Gastrocnemius medialis (tissue), 4 donors: ENCODE results near the gene CAMKK2. TPM values are rescaled to one million over a fixed set of nuclear protein-coding genes. Genes with fewer than 3 reads are reported as not detected.
"Not testable (repeated sequence)": the region's sequence is repeated elsewhere in the genome, so short reads cannot be mapped to it uniquely, and the experiment has no call there.

Experiments
- ATAC-seq, 2 donors: fragments of 150-250 bp; one replicate each; pipeline ENCODE4 v1.9.1; 2016
- DNase-seq, 2 donors: peaks; one replicate each; pipeline ENCODE4 v3.0.0-alpha.2; 2019
- H3K27ac ChIP-seq, 4 donors: fragments of 200-600 bp; sonication (generic); 1 replicate in 1 of 4; 2 replicates in 3 of 4; pipeline ENCODE4 v1.5.1; 2016 to 2018; ENCODE audit warnings: mild to moderate bottlenecking in 2 of 4, moderate library complexity in 1 of 4
- H3K27me3 ChIP-seq, 3 donors: fragments of 200-600 bp; sonication (generic) in 2 of 3; 1 replicate in 1 of 3; 2 replicates in 2 of 3; pipeline versions ENCODE4 v1.5.1 to v1.6.0; 2016 to 2019; ENCODE audit warnings: mild to moderate bottlenecking in 1 of 3, moderate library complexity in 1 of 3
- H3K36me3 ChIP-seq, 2 donors: fragments of 200-600 bp; sonication (generic) in 1 of 2; one replicate each; pipeline ENCODE4 v1.5.1; 2017 to 2018
- H3K4me1 ChIP-seq, 2 donors: fragments of 200-600 bp; sonication (generic) in 1 of 2; one replicate each; pipeline ENCODE4 v1.5.1; 2016 to 2017; ENCODE audit warnings: mild to moderate bottlenecking in 2 of 2
- H3K4me3 ChIP-seq, 4 donors: fragments of 200-600 bp; sonication (generic) in 3 of 4; 1 replicate in 1 of 4; 2 replicates in 3 of 4; pipeline ENCODE4 v1.5.1; 2016 to 2019; ENCODE audit warnings: mild to moderate bottlenecking in 2 of 4
- H3K9me3 ChIP-seq, 3 donors: fragments of 200-600 bp; sonication (generic) in 2 of 3; 1 replicate in 1 of 3; 2 replicates in 2 of 3; pipeline ENCODE4 v1.5.1; 2016 to 2019
- CTCF ChIP-seq, 5 experiments: fragments of 450-650 bp in 3 of 5; fragments of 200-600 bp in 2 of 5; sonication (generic) in 2 of 5; IDR thresholded peaks in 4 of 5; conservative IDR thresholded peaks in 1 of 5; 1 replicate in 4 of 5; 2 replicates in 1 of 5; pipeline ENCODE4 v1.5.1; 2016 to 2019; ENCODE audit warnings: antibody characterized with exemption in 5 of 5, mild to moderate bottlenecking in 3 of 5, moderate library complexity in 3 of 5
- POLR2A ChIP-seq, 2 donors: fragments of 450-650 bp; IDR thresholded peaks; one replicate each; pipeline ENCODE4 v1.6.1; 2017; ENCODE audit warnings: antibody characterized with exemption in 2 of 2, mild to moderate bottlenecking in 2 of 2, moderate library complexity in 2 of 2
- in situ Hi-C, 4 donors: fragments of 200-750 bp; cut with MboI; loops; one replicate each; pipeline versions ENCODE4 v1.15.0 to v1.8.0; 2017; ENCODE audit warnings: low sequenced_read_pairs in 4 of 4
- intact Hi-C: fragments of 100-400 bp; cut with DNase I; formaldehyde crosslinking; loops from one replicate; pipeline ENCODE4 v1.15.1; 2023; ENCODE audit warnings: low total_unique reads
- total RNA-seq, 4 donors: library from RNA; depleted of rRNA; stranded (reverse); fragments of >200 nt; gene quantifications; one replicate each; pipeline versions ENCODE4 v1.1.0 to v1.2.3, GENCODE V29; 2016

CAMKK2 gene
- total RNA-seq, 4 donors from 2014 or later: 6.0 to 10.2 (median 7.5) TPM

- Histone ChIP-seq H3K27ac (no peak overlapping the region), H3K9me3 (no peaks in the 10 kb centered on the region), H3K27me3 (no peaks in the 10 kb centered on the region), H3K4me1 (no peaks in the 10 kb centered on the region), H3K36me3 (peaks cover 0 to 61% of the 10 kb centered on the region in 2 donors), H3K4me3 (no peak overlapping the region)
- TF ChIP-seq CTCF (IDR thresholded peaks at IDR 0.05 in 4 of 5, conservative IDR thresholded peaks at IDR 0.05 in 1 of 5): no peak
- no peak for TF ChIP-seq POLR2A (IDR thresholded peaks at IDR 0.05)
- ATAC-seq (no peak), DNase-seq (no peak)
- in situ Hi-C loops: no loop called here
- intact Hi-C loops: no loop called here
These were observed 35.1 kb downstream of the CAMKK2 start for GRCh38 chr12:121261398-121261797.

GRCh38 chr12:121260091-121260490 lies 36.4 kb downstream of the CAMKK2 start:
- TF ChIP-seq CTCF (IDR thresholded peaks at IDR 0.05 in 4 of 5, conservative IDR thresholded peaks at IDR 0.05 in 1 of 5): no peak
- no peak for TF ChIP-seq POLR2A (IDR thresholded peaks at IDR 0.05)
- no peak for DNase-seq
- H3K36me3 ChIP-seq: peaks cover 0 to 53% of the 10 kb centered on the region in 2 donors

GRCh38 chr12:121259074-121259473 lies 37.4 kb downstream of the CAMKK2 start:
- Histone ChIP-seq H3K36me3 (peaks cover 0 to 61% of the 10 kb centered on the region in 2 donors), H3K9me3 (no peaks in the 10 kb centered on the region), H3K27me3 (no peaks in the 10 kb centered on the region), H3K27ac (no peak overlapping the region), H3K4me3 (no peak overlapping the region), H3K4me1 (no peaks in the 10 kb centered on the region)
- DNase-seq (no peak), ATAC-seq (no peak)
- intact Hi-C loops: no loop called here
- in situ Hi-C loops: no loop called here
- no peak for TF ChIP-seq POLR2A (IDR thresholded peaks at IDR 0.05)
- TF ChIP-seq CTCF (IDR thresholded peaks at IDR 0.05 in 4 of 5, conservative IDR thresholded peaks at IDR 0.05 in 1 of 5): no peak

More at GRCh38 chr12:121260091-121260490, 36.4 kb downstream of the CAMKK2 start:
- intact Hi-C loops: no loop called here
- H3K9me3 ChIP-seq: no peaks in the 10 kb centered on the region
- in situ Hi-C loops: no loop called here
- H3K27ac ChIP-seq: no peak overlapping the region
- no peaks in the 10 kb centered on the region for H3K27me3 ChIP-seq
- ATAC-seq: no peak
- no peaks in the 10 kb centered on the region for H3K4me1 ChIP-seq
- no peak overlapping the region for H3K4me3 ChIP-seq

- DNase-seq, intact Hi-C loops: not testable (repeated sequence)
These were observed 38.6 kb downstream of the CAMKK2 start for GRCh38 chr12:121257704-121258449.

GRCh38 chr12:121255433-121255832 lies 41.1 kb downstream of the CAMKK2 start:
- H3K27ac ChIP-seq: no peak overlapping the region
- TF ChIP-seq CTCF (IDR thresholded peaks at IDR 0.05 in 4 of 5, conservative IDR thresholded peaks at IDR 0.05 in 1 of 5) (no peak), POLR2A (IDR thresholded peaks at IDR 0.05) (no peak)
- no peak for ATAC-seq
- no peaks in the 10 kb centered on the region for H3K27me3 ChIP-seq
- intact Hi-C loops (no loop called here), in situ Hi-C loops (no loop called here)
- no peaks in the 10 kb centered on the region for H3K9me3 ChIP-seq
- H3K4me3 ChIP-seq: no peak overlapping the region
- H3K36me3 ChIP-seq: peaks cover 0 to 59% of the 10 kb centered on the region in 2 donors
- no peaks in the 10 kb centered on the region for H3K4me1 ChIP-seq
- no peak for DNase-seq

More at GRCh38 chr12:121257704-121258449, 38.6 kb downstream of the CAMKK2 start:
- in situ Hi-C loops, H3K4me1 ChIP-seq, H3K27me3 ChIP-seq, H3K27ac ChIP-seq, H3K4me3 ChIP-seq, H3K9me3 ChIP-seq, ATAC-seq: not testable (repeated sequence)
- peaks cover 0 to 62% of the 10 kb centered on the region in 2 donors for H3K36me3 ChIP-seq
